GM18520 (cell line): ENCODE results near the gene CPD.
"Not testable (repeated sequence)": the region's sequence is repeated elsewhere in the genome, so short reads cannot be mapped to it uniquely, and the experiment has no call there.

Experiments
- ATAC-seq: cut with Tn5 transposase; IDR thresholded peaks from one replicate; pipeline ENCODE4 v1.9.1; 2021; ENCODE audit not compliant: unreplicated experiment

CPD gene

DNA sequence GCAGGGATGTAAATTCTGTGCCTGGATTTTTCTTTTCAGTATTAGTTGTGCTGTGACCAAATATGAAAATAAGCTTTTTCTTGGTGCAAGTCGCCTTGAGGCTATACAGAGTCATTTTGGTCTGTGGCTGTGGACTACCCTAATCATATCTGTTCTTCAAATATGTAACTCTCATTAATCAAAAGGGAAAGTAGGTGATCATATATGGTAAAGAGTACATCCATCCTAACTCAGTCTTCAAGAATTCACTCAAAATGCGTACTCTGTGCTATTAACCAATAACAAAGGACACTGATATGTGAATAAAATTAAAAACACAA is 2.6 kb downstream of the CPD start:
- no peak for ATAC-seq

DNA sequence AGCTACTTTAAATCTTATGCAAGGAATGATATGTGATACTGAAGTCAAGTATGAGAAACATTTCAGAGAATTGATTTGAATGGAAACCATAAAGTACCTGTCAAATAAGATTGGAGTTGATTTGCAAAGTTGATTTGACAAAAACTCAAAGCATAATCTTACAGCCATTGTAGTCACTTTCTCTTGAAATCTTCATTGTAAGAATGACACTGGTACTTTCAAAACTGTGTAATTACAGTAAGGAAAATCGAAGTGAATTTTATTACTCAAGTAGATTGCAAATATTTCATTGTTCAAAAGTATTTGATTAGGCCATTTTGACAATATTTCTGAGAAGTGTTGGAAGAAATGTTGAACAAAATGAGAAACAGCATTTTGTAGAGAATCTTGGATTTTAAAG is 3.6 kb downstream of the CPD start:
- ATAC-seq: no peak

DNA sequence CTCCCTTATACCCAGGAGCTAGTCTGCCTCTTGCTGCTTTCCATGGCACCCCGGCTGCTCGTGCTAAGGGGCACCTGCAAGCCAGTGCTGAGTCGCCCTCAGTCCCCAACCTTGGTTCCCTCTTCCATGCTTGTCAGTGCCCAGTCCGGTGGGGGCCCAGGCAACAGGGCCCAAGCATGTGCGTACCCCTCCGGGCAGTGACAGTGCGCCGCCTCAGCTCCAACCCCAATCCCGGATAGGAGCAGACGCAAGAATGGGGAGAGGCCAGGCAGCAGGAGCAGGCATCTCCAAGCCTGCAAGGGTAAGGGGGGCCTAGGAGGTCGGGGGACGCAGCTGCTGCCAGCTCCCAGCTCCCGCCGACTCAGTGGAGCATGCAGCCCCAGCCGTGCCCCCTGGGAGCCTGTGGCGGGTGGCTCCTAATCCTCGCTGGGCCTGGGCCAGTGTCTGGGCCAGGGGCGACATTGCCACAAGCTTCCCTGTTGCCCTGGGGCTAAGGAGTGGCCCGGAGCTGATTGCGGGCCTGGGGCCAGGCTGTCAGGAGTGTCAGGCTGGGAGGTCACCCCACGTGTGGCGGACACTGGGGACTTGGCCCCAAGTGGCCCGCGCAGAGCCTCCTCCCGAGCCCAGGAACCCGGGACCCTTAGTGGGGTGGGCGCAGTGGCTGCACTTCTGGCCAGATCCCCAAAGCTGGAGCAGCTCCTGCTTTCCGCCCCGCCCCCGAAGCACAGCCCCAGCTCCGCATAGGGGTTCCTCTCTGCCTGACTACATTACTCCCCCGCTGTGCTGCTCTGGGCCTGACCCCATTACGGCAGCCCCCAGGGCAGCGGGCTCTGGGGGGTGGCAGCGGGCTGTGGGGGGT is 9.8 kb downstream of the CPD start:
- no peak for ATAC-seq

DNA sequence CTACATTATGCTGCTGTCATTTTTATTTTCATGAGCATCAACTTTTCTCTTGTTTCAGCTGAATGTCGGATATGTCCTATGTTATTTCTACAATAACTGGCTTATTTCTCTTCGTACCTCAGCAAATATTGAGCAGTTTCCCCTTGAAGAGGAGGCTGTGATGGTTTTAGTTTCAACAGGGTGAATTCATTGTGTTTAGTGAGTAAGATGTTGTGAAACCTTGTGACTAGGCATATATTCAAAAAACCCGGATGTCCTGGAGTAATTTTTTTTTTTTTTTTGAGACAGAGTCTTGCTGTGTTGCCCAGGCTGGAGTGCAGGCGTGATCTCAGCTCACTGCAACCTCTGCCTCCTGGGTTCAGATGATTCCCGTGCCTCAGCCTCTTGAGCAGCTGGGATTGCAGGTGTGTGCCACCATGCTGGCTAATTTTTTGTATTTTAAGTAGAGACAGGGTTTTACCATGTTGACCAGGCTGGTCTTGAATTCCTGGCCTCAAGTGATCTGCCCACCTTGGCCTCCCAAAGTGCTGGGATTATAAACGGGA is 11.1 kb downstream of the CPD start:
- no peak for ATAC-seq

DNA sequence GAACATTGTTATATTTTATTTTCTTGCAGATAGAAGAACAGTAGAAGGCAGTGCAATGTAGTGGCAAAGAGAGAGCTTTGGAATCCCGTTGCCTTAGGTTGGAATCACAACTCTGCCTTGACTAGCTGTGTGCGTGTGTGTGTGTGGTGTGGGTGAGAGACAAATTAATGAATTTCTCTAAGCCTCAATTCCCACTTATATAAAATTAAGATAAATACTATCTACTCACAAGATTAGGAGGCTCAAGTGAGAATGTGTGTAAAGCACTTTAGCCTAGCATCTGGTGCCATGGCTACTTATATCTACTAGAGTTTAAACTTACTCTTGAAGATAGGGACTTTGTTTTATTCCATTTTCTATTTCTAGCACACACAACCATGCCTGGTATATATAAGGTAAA is 12.8 kb downstream of the CPD start:
- no peak for ATAC-seq

DNA sequence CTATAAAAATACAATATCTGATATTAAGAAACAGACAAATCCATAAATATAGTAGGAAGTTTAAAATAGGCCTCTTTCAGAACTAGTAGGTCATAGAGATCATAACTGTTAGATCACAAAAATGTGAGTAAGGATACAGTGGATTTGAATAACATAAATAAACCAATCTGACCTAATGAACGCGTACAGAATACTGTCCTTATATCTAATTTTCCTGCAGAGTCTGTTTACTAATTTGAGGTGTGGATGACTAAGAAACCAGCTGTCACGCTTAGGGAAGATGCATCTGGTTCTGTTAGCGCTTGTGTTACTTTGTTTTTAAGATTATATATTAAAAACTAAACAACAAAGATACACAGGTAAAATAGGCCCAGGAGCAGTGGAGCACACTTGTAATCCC is 14.8 kb downstream of the CPD start:
- ATAC-seq: no peak

DNA sequence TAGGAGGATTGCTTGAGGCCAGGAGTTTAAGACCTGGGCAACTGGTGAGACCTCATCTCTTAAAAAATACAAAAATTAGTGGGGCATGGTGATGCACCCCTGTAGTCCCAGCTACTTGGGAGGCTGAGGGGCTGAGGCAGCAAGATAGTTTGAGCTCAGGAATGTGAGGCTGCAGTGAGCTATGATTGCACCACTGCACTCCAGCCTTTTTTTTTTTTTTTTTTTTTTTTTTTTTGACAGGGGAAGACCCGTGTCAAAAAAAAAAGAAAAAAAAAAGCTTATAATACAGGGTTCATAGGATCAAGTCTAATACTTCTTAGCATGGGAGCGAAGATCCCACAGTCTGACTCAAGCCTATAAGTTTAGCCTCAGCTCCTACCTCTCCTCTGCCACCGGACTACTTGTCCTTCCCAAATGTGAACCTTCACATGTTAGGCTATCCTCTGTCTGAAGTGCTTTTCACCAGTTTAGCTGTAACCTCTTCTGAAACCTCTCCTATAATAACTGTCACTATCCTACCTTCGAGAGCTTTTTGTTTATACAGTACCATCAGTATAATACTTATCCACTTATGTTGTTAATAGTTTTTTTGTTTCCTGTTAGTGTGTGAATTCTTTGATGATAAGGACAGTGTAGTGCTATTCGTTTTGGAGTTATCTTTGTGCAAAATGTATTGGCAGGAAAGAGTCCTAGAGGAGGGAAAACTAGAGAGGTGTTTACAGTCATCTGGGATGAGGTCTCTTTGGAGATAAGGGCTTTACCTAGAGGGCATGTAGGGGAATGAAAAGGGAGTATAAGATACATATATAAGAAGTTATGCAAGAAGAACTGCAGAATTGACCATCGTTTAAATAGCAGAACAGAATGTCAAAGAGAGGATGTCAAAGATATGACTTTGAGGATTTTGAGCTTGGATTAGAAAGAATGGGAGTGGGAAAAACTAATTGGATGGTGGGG is 15.5 kb downstream of the CPD start:
- ATAC-seq: no peak

DNA sequence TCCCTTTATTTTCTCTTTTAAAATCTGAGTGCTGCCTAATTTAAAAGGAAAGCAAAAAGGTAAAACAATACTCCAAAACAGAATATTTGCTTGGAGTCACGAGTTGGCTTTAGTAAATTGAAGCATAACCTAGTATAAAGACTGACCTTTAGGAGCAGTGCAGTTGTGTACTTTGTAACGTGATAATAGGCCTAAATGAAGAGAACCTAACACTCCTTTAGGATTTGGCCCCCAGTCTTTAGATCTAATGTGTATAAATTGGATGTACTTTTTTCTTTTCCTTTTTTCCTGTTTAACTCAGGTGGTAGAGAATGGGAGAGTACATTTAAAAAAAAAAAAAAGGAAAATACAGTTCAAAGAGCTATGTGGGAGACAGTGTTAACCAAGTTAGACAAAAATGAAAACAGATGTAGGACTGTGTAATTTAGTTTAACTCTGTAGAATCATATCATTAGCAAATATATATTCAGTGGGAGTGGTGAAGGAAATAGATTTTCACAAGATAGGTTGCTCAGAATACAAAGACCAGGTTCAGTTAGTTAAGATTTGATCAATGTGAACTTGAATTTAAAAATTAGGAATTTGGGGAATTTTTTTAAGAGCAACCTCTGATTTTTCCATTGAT is 16.8 kb downstream of the CPD start:
- ATAC-seq: no peak

DNA sequence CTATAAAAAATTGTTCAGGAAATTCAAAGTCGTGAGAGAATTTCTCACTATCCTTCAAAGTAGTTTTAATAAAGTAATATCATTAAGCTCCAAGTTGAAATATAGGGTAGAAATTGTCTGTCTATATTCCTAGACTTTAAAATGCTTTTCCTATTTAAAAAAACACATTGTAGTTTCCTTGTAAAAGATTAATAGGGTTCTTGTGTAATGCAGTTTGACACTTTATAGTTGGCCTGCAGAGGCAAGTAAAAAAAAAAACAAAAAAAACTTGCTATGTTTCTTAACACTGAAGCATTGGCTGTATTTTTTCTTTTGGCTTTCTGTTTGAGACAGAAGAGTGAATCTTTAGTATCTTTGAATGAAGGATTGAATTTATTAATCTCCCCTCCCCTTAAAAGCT is 17.4 kb downstream of the CPD start:
- ATAC-seq: no peak

DNA sequence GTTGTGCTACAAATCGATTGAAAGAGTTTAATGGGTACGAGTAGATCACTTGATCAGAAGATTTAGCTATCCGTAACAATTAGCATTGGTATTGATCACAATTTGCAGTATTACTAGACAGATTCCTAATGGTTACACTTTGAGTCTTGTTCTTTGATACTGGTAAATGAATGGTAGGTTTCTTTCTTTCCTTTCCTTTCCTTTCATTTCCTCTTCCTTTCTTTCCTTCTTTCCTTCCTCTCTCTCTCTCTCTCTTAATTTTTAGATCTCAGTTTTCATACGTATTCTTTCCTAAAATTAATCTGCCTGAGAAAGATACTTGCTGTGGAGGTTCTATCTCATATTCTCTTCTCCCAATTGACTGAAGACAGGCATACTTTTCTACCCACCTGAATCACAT is 17.9 kb downstream of the CPD start:
- ATAC-seq: no peak

DNA sequence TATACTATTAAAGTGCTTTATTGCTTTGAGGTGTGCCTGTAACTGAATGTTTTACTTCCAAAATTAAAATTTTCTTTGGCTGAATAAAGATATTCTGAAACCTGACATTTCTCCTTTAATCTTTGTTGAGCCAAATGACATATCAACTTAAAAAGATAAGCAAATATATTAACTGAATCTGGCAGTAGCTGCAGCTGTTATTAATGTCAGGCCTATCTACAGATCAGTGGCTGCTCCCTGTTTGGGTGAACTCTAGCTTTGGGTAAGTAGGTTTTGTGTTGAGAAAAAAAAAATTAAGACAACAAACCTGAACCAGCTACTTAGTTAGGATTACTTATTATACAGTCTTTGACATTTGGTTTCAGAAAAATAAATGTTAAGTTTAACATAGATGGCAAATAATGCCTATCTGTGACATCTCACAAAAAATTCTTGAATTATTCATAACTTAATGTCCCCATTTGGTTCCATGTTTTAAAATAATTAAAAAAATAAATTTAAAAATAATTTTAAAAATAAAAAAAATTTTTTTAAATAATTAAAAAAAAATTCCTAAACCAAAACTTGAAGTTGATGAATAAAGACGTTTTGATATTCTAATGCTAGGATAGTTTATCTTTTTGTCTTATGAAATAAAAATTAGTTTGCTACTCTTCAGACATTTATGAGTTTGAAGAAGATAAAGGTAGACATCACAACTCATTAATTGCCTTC is 19.8 kb downstream of the CPD start:
- no peak for ATAC-seq

DNA sequence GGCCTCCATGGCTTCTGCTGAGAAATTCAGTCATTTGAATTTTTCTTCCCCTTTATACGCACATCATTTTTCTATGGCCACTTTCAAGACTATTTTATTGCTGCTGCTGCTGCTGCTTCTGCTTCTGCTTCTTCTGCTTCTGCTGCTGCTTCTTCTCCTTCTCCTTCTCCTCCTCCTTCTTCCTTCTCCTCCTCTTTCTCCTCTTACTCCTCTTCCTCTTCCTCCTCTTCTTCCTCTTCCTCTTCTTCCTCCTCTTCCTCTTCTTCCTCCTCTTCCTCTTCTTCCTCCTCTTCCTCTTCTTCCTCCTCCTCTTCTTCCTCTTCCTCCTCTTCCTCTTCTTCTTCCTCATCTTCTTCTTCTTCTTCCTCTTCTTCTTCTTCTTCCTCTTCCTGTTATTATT is 22.4 kb downstream of the CPD start:
- ATAC-seq: no peak

DNA sequence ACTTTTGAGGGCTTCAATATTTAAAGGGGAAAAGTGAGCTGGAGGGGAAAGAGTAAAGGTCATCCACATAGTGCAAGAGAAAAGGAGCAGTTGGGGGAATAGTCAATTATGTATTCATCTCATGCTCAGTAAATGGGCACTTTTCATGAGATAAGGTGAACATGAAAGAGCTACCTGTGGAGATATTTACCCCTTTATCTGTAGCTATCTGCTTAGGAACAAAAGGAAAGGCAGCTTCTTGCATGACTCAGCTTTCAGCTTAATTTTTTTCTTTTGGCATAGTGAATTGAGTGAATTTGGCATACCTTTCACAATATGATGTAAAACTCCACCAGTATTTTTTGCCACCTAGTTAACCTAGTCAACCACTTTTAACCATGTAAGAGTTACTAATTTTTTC is 26.4 kb downstream of the CPD start:
- ATAC-seq: no peak

DNA sequence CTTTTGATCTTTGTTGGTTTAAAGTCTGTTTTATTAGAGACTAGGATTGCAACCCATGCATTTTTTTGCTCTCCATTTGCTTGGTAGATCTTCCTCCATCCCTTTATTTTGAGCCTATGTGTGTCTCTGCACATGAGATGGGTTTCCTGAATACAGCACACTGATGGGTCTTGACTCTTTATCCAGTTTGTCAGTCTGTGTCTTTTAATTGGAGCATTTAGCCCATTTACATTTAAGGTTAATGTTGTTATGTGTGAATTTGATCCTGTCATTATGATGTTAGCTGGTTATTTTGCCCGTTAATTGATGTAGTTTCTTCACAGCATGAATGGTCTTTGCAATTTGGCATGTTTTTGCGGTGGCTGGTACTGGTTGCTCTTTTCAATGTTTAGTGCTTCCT is 31.9 kb downstream of the CPD start:
- not testable (repeated sequence) for ATAC-seq

DNA sequence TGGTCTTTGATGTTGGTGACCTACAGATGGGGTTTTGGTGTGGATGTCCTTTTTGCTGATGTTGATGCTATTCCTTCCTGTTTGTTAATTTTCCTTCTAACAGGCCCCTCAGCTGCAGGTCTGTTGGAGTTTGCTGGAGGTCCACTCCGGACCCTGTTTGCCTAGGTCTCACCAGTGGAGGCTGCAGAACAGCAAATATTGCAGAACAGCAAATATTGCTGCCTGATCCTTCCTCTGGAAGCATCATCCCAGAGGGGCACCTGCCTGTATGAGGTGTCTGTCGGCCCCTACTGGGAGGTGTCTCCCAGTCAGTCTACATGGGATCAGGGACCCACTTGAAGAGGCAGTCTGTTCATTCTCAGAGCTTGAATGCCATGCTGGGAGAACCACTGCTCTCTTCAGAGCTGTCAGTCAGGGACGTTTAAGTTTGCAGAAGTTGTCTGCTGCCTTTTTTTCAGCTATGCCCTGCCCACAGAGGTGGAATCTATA is 33.3 kb downstream of the CPD start:
- not testable (repeated sequence) for ATAC-seq

DNA sequence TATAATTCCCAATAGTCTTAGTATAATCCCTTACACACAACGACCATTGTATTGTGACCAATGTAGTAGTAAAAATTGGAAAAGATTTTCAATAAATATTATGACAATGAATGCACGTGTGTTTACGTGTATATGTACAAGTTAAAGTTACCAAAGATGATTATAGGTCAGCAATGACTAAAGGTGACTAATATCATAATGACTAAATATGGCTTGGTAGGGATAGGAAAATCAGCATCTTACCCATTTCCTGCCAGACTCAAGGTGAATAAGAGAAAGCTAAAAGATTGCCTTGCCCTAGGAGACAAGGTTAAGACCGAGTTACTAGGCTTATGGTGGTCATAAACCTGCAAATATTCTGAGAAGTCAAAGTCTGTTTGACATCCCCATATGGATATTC is 34.4 kb downstream of the CPD start:
- ATAC-seq: no peak

DNA sequence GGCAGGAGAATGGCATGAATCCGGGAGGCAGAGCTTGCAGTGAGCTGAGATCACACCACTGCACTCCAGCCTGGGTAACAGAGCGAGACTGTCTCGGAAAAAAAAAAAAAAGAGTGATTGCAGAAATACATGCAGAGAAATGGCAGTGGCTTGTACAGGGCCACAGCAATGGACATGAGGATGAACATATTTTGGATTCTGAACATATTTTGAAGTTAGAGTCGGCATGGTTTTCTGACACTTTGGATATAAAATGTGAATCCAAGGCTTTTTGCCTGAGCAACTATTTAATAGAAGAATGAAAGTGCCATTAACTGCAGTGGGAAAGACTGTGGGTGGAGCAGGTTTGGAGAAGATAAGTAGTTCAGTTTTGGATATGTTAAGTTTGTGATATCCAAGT is 35.8 kb downstream of the CPD start:
- no peak for ATAC-seq

DNA sequence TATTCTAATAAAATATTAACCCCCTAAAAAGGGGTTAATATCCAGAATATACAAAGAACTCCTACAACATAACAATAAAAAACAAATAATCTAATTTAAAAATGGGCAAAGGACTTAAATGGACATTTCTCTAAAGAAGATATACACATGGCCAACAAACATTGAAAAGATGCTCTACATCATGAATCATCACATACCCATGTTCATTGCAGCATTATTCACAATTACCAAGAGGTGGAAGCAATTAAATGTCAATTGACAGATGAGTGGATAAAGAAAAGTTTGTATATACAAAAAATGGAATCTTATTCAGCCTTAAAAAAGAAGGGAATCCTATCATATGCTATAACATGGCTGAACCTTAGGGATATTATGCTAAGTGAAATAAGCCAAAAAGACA is 36.8 kb downstream of the CPD start:
- ATAC-seq: no peak

DNA sequence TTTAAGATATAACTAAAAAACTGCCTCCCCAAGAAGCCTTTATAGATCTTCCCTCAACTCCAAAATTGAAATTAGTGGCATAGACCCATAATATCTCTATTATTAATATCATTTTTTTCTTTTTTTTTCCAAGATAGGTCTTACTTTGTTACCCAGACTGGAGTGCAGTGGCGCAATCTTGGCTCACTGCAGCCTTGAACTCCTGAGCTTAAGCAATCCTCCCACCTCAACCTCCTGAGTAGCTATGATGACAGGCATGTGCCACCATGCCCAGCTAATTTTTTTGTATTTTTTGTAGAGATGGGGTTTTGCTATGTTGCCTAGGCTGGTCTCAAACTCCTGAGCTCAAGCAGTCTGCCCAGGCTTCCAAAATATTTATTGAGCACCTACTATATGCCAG is 39.3 kb downstream of the CPD start:
- not testable (repeated sequence) for ATAC-seq

DNA sequence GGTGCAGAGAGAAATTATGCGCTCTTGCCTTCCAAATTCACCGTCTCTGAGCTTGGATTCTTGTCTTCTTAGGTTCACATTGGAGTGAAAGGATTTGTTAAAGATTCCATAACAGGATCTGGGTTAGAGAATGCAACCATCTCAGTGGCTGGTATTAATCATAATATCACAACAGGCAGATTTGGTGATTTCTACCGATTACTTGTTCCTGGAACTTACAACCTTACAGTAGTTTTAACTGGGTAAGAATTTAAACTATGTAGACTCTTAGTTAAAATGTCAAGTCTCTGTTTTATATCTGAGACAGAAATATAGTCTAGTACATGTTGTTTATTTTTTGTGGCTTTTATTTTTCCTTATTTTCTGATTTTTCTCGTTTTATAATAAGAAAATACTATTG is 42.9 kb downstream of the CPD start:
- no peak for ATAC-seq

DNA sequence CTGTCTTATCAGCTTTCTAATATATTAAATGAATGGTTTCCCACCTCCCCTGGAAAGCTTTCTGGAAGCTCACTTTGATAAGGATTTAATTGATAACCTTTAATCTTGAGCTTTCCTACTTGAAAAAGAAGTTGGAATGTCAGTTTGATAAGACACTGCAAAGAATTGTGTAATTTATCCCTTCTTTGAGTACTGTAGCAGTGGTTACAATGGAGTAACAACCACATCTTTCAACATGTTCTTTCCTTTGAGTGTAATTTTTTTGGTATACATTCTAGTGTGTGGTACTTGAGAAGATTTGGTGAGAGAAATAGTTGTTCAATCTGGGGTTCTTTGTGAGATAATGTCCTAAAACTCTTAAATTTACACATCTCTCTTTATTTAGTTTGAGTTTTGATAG is 43.4 kb downstream of the CPD start:
- ATAC-seq: no peak
